Measurements from ENCODE around the gene CETN2. TPM values are rescaled to one million over a fixed set of nuclear protein-coding genes. Genes with fewer than 3 reads are reported as not detected.

CETN2 gene
- total and polyA plus RNA-seq, 2 donors (not counting 3 experiments of a cell fraction or from before 2014, with no cell fraction given) = 15.4 to 28.2 TPM

DNA sequence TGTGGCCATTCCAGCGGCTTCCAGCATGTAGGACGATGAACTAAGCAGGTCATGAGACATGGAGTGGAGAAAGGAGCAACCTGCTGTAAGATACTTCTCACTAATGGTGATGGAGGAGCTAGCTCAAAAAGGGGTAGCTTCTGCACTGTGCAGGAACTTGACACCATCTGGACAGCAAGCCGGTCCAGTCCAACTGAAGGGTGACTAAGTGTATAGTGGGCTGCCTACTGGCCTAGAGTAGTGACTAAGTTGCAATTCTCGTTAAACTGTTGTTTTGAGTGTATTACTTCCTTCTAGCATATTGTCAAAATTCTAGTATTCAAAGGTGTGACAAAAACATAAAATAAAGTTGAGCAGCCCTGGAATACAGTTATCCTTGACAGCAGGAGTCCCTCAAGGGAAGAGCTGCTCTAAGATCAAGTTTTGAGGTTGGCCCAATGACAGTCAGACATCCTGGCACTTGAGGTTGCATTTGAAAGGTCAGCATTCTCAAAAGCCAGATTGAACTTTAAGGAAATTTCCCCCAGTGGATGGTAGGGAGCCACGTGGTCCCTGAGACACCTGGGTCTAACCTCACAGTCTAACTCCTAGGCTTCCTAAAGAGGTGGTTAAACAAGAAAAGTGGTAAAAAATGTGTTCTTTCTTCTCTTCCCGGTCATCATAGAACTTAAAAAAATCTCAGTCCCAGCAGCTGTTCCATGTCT is 8.0 kb downstream of the CETN2 start:
- Histone ChIP-seq H4K20me1 (replicated peaks; ENCODE audit: control insufficient read depth, extremely low read depth, insufficient read depth, low read length) (no peaks in the 10 kb centered on the region), H3K27ac (ENCODE audit: insufficient read depth, low read depth, low read length) (no peak overlapping the region), H3K9ac (replicated peaks; ENCODE audit: extremely low read depth, insufficient read depth, low read length) (no peak overlapping the region), H2AFZ (ENCODE audit: low read depth, low read length) (no peak overlapping the region), H3K79me2 (ENCODE audit: control insufficient read depth, insufficient read depth, low read length) (no peaks in the 10 kb centered on the region), H3K4me1 (ENCODE audit: control insufficient read depth, extremely low read depth, insufficient read depth, low read length) (peaks cover 4% of the 10 kb centered on the region), H3K4me2 (ENCODE audit: insufficient read depth, low read length) (no peak overlapping the region), H3K4me3 (replicated peaks in 1 of 3; ENCODE audit: insufficient read depth in 1 of 3, low read depth in 1 of 3, low read length in 3 of 3) (no peak overlapping the region), H3K9me3 (replicated peaks; ENCODE audit: control insufficient read depth, insufficient read depth, low read length) (no peaks in the 10 kb centered on the region), H3K36me3 (ENCODE audit: control insufficient read depth in 2 of 2, extremely low read depth in 1 of 2, insufficient read depth in 2 of 2, low read length in 2 of 2) (no peaks in the 10 kb centered on the region), H3K27me3 (ENCODE audit: control insufficient read depth in 2 of 2, insufficient read depth in 2 of 2, low read length in 2 of 2) (peaks cover 1 to 3% of the 10 kb centered on the region in 2 experiments), H3K9me1 (replicated peaks; ENCODE audit: control insufficient read depth, extremely low read depth, insufficient read depth, low read length) (no peaks in the 10 kb centered on the region)
- DNase-seq (ENCODE audit: low read depth, low spot score) (no peak), FAIRE-seq (no peak)
- POLR2A ChIA-PET = no interaction called here
- no TSS peak for BruUV-seq (replicated peaks)
- CTCF ChIA-PET = interaction anchor here (2.0 to 2.5 kb wide), 5 partner anchors 12 to 1072 kb away, joined by 9 to 37 read pairs (median 15); no protein-coding TSS in a partner anchor
- TF ChIP-seq POLR2A (IDR thresholded peaks at IDR 0.05; ENCODE audit: low read depth, low read length) = no peak
- TF ChIP-seq POLR2AphosphoS5 (IDR thresholded peaks at IDR 0.05; ENCODE audit: insufficient read depth, low read depth, low read length) = no peak
- no peak for TF ChIP-seq FOS (IDR thresholded peaks at IDR 0.05; ENCODE audit: borderline replicate concordance, insufficient read depth, low read length)
- no peak for TF ChIP-seq GATA2 (IDR thresholded peaks at IDR 0.05; ENCODE audit: insufficient read depth, insufficient read length, low read depth, low read length)
- TF ChIP-seq EZH2 (IDR thresholded peaks at IDR 0.05; ENCODE audit: borderline replicate concordance, low read depth, low read length, severe bottlenecking) = no peak
- no peak for TF ChIP-seq MYC (IDR thresholded peaks at IDR 0.05; ENCODE audit: low read depth, low read length)
- TF ChIP-seq, protein P1, sequence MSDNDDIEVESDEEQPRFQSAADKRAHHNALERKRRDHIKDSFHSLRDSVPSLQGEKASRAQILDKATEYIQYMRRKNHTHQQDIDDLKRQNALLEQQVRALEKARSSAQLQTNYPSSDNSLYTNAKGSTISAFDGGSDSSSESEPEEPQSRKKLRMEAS (IDR thresholded peaks at IDR 0.05; ENCODE audit: insufficient read depth, insufficient read length) = no peak
- TF ChIP-seq, protein P2, sequence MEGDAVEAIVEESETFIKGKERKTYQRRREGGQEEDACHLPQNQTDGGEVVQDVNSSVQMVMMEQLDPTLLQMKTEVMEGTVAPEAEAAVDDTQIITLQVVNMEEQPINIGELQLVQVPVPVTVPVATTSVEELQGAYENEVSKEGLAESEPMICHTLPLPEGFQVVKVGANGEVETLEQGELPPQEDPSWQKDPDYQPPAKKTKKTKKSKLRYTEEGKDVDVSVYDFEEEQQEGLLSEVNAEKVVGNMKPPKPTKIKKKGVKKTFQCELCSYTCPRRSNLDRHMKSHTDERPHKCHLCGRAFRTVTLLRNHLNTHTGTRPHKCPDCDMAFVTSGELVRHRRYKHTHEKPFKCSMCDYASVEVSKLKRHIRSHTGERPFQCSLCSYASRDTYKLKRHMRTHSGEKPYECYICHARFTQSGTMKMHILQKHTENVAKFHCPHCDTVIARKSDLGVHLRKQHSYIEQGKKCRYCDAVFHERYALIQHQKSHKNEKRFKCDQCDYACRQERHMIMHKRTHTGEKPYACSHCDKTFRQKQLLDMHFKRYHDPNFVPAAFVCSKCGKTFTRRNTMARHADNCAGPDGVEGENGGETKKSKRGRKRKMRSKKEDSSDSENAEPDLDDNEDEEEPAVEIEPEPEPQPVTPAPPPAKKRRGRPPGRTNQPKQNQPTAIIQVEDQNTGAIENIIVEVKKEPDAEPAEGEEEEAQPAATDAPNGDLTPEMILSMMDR (IDR thresholded peaks at IDR 0.05; ENCODE audit: extremely low read depth in 1 of 2, insufficient read depth in 1 of 2, low read depth in 1 of 2, low read length in 2 of 2) = no peak
- TF ChIP-seq JUN (IDR thresholded peaks at IDR 0.05; ENCODE audit: borderline replicate concordance, insufficient read depth, insufficient read length, low read depth) = no peak
- dilution Hi-C loops (cut with MboI; ENCODE audit: extremely low pct_ligation_motif_present, low sequenced_read_pairs) = no loop called here
- intact Hi-C loops (cut with micrococcal nuclease) = no loop called here
